ENCODE results near the gene RPS6KA5. TPM values are rescaled to one million over a fixed set of nuclear protein-coding genes. Genes with fewer than 3 reads are reported as not detected.
A peak's percentile ranks its signal among the peaks of the same experiment; 100 is the strongest.

Gene RPS6KA5
- total RNA-seq, 1 experiment from 2014 or later, result 3.8 TPM

DNA sequence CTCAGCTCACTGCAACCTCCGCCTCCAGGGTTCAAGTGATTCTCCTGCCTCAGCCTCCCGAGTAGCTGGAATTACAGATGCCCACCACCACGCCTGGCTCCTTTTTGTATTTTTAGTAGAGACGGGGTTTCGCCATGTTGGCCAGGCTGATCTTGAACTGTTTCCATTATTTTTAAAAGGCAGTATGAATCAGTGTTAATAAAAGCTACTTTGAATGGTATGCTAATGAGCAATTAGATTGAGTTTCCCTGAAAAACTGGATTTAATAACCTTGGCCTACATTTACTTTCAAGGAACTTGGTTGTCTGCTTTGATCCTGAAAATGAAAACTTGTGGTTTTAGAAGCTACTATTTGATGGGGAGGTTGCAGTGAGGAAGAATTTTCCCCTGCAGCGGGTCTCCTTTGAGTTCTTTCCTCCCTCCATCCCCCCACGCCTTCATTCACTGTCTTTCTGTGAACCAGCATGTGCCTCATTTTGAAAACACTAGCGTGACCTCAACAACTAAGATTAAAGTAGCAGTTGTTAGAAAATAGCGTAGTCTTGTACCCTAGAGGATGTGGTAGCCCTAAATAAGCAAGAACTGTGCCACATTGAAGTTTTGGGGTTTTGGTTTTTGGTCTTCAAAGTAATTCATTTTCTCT lies 17.8 kb upstream of the RPS6KA5 start:
- H2BK20ac ChIP-seq (ENCODE audit: low read depth, low read length, poor library complexity, severe bottlenecking), result no peak overlapping the region
- H3K23me2 ChIP-seq (ENCODE audit: insufficient read length, low read depth, low read length, poor library complexity, severe bottlenecking), result no peaks in the 10 kb centered on the region
- no peak overlapping the region for H2BK12ac ChIP-seq (ENCODE audit: insufficient read length, low read depth, low read length)
- no peaks in the 10 kb centered on the region for H3K9me3 ChIP-seq (ENCODE audit: control insufficient read depth, low read depth, low read length)
- no peak overlapping the region for H3K14ac ChIP-seq (ENCODE audit: insufficient read depth, low read length)
- no peak overlapping the region for H3K18ac ChIP-seq (ENCODE audit: insufficient read length, low read depth, low read length)
- DNase-seq, result no peak
- H3T11ph ChIP-seq (ENCODE audit: low read length), result no peak overlapping the region
- no peak overlapping the region for H4K5ac ChIP-seq (ENCODE audit: insufficient read length, low read depth, low read length)
- H3K4ac ChIP-seq (ENCODE audit: low read depth, low read length), result no peak overlapping the region
- no peaks in the 10 kb centered on the region for H3K27me3 ChIP-seq (ENCODE audit: insufficient read depth, low read length)
- H3K79me2 ChIP-seq (ENCODE audit: insufficient read depth, low read length), result no peaks in the 10 kb centered on the region
- peak overlapping the region; percentile 33 for H2AFZ ChIP-seq (ENCODE audit: low read length)
- H4K8ac ChIP-seq (replicated peaks; ENCODE audit: insufficient read length, low read depth, low read length), result no peak overlapping the region
- no peaks in the 10 kb centered on the region for H4K20me1 ChIP-seq (ENCODE audit: control insufficient read depth, insufficient read depth, insufficient read length)
- H3K36me3 Mint-ChIP-seq (ENCODE audit: insufficient read depth in 1 of 3, low read depth in 3 of 3), result no peaks in the 10 kb centered on the region; a peak in 1 of 7 replicates
- no peak overlapping the region for H3K56ac ChIP-seq (ENCODE audit: insufficient read length, low read depth, low read length)
- H3K9ac ChIP-seq (ENCODE audit: extremely low read depth, insufficient read length, low read length), result no peak overlapping the region
- H3K9me3 Mint-ChIP-seq, result no peaks in the 10 kb centered on the region
- H2AK5ac ChIP-seq (ENCODE audit: insufficient read length, low read length), result no peak overlapping the region
- no peaks in the 10 kb centered on the region for H3K4me1 ChIP-seq (ENCODE audit: insufficient read depth, low read length)
- no peak overlapping the region for H3K27ac ChIP-seq (ENCODE audit: insufficient read length, low read depth, low read length)
- H3K27me3 Mint-ChIP-seq (ENCODE audit: low read depth), result no peaks in the 10 kb centered on the region
- H3K4me1 Mint-ChIP-seq, result peaks cover 4 to 5% of the 10 kb centered on the region in 2 experiments
- no peak overlapping the region for H3K27ac Mint-ChIP-seq
- TF ChIP-seq, protein P1, sequence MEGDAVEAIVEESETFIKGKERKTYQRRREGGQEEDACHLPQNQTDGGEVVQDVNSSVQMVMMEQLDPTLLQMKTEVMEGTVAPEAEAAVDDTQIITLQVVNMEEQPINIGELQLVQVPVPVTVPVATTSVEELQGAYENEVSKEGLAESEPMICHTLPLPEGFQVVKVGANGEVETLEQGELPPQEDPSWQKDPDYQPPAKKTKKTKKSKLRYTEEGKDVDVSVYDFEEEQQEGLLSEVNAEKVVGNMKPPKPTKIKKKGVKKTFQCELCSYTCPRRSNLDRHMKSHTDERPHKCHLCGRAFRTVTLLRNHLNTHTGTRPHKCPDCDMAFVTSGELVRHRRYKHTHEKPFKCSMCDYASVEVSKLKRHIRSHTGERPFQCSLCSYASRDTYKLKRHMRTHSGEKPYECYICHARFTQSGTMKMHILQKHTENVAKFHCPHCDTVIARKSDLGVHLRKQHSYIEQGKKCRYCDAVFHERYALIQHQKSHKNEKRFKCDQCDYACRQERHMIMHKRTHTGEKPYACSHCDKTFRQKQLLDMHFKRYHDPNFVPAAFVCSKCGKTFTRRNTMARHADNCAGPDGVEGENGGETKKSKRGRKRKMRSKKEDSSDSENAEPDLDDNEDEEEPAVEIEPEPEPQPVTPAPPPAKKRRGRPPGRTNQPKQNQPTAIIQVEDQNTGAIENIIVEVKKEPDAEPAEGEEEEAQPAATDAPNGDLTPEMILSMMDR (conservative IDR thresholded peaks at IDR 0.05), result no peak
- no CpG with 5 or more reads among the region's 9 CpGs for WGBS (ENCODE audit: extremely low coverage, insufficient read length, low lambda C conversion rate)
- no peak overlapping the region for H2BK120ac ChIP-seq (ENCODE audit: low read depth, low read length, poor library complexity, severe bottlenecking)
- no peak overlapping the region for H3K23ac ChIP-seq (ENCODE audit: insufficient read length, low read depth, low read length)
- no peak overlapping the region for H3K4me2 ChIP-seq (ENCODE audit: insufficient read depth, insufficient read length, low read length)
- no peak overlapping the region for H2BK5ac ChIP-seq (ENCODE audit: insufficient read length, low read length)
- H3K4me3 Mint-ChIP-seq, result no peak overlapping the region
- no peak overlapping the region for H4K91ac ChIP-seq (ENCODE audit: insufficient read length, low read depth, low read length)
- H2BK15ac ChIP-seq (ENCODE audit: low read depth, low read length), result no peak overlapping the region
- H3K79me1 ChIP-seq (ENCODE audit: insufficient read depth, low read depth, low read length, poor library complexity, severe bottlenecking), result no peaks in the 10 kb centered on the region
